ENCODE measurements around the gene RASGRP4.

The RASGRP4 gene

DNA sequence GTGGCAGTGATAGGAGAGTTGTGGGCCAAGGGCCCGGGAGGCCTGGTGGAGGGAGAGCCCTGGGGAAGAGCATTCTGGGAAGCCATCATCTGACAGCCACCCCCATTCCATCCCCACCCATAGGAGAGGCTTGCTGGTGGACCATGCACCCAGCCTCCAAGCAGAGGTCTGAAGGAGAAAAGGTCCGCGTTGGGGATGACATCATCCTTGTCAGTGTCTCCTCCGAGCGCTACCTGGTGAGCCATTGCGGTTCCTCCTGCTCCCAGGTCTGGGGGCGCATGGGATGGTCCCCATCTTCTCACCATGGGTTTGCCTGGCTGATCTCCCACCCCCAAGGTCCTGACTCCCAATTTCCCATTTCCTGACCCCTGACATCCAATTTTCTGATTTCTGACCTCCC, 18.0 kb upstream of the RASGRP4 start:
- H3K4me1 ChIP-seq (ENCODE audit: control insufficient read depth, insufficient read depth, low read length, unreplicated experiment) = no peaks in the 10 kb centered on the region
- no peaks in the 10 kb centered on the region for H3K79me2 ChIP-seq (ENCODE audit: control insufficient read depth, insufficient read depth, low read length, unreplicated experiment)
- no peak overlapping the region for H2AFZ ChIP-seq (ENCODE audit: low read length, unreplicated experiment)
- no peak overlapping the region for H3K4me3 ChIP-seq (ENCODE audit: low read depth, low read length)
- H3K36me3 ChIP-seq (ENCODE audit: insufficient read depth, low read length) = no peaks in the 10 kb centered on the region
- H3K27ac ChIP-seq (ENCODE audit: low read depth, low read length) = no peak overlapping the region
- H3K27me3 ChIP-seq (ENCODE audit: insufficient read depth, low read length) = no peaks in the 10 kb centered on the region

DNA sequence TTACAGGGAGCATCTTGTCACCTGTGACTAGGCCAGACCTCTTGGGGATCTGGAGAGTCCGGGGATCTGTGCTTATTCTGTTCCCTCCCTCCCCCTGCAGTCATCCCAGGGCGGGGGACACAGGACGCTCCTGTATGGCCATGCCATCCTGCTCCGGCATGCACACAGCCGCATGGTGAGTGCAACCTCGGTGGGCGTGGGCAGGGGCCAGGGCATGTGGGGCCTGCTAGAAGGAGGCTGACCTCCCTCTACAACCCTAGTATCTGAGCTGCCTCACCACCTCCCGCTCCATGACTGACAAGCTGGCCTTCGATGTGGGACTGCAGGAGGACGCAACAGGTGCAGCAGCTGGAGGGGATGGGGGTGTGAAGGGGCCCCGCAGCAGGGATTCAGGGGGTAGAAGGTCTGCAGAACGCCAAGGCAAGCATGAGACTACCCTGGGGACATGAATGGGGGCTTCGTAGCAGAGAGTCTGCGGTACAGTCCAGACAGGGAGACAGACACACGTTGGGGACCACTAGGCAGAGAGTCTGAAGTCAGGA, 17.5 kb upstream of the RASGRP4 start:
- Histone ChIP-seq H3K4me3 (ENCODE audit: low read depth, low read length) (no peak overlapping the region), H2AFZ (ENCODE audit: low read length, unreplicated experiment) (no peak overlapping the region), H3K36me3 (ENCODE audit: insufficient read depth, low read length) (no peaks in the 10 kb centered on the region), H3K4me1 (ENCODE audit: control insufficient read depth, insufficient read depth, low read length, unreplicated experiment) (no peaks in the 10 kb centered on the region), H3K27ac (ENCODE audit: low read depth, low read length) (no peak overlapping the region), H3K27me3 (ENCODE audit: insufficient read depth, low read length) (no peaks in the 10 kb centered on the region), H3K79me2 (ENCODE audit: control insufficient read depth, insufficient read depth, low read length, unreplicated experiment) (no peaks in the 10 kb centered on the region)

DNA sequence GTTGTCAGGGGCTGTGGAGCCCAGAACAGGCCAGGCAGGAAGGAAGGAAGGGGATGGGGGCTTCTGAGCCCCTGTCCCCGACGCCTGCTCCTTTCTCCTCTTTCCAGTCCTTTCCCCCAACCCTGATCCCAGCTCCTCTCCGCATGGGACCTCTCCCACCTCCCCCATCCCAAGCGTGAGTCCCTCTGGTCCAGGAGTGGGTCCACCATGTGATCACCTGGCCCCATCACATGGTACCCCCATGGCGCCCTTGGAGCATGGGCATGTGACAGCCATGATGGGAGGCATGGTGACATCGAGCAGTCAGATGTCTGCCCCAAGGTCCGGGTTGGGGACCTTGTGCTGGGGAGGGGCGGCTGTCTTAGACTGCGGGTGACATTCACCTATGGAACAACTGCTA, 16.7 kb upstream of the RASGRP4 start:
- Histone ChIP-seq H3K36me3 (ENCODE audit: insufficient read depth, low read length) (no peaks in the 10 kb centered on the region), H3K4me3 (ENCODE audit: low read depth, low read length) (no peak overlapping the region), H2AFZ (ENCODE audit: low read length, unreplicated experiment) (no peak overlapping the region), H3K79me2 (ENCODE audit: control insufficient read depth, insufficient read depth, low read length, unreplicated experiment) (no peaks in the 10 kb centered on the region), H3K27me3 (ENCODE audit: insufficient read depth, low read length) (no peaks in the 10 kb centered on the region), H3K27ac (ENCODE audit: low read depth, low read length) (no peak overlapping the region), H3K4me1 (ENCODE audit: control insufficient read depth, insufficient read depth, low read length, unreplicated experiment) (no peaks in the 10 kb centered on the region)

DNA sequence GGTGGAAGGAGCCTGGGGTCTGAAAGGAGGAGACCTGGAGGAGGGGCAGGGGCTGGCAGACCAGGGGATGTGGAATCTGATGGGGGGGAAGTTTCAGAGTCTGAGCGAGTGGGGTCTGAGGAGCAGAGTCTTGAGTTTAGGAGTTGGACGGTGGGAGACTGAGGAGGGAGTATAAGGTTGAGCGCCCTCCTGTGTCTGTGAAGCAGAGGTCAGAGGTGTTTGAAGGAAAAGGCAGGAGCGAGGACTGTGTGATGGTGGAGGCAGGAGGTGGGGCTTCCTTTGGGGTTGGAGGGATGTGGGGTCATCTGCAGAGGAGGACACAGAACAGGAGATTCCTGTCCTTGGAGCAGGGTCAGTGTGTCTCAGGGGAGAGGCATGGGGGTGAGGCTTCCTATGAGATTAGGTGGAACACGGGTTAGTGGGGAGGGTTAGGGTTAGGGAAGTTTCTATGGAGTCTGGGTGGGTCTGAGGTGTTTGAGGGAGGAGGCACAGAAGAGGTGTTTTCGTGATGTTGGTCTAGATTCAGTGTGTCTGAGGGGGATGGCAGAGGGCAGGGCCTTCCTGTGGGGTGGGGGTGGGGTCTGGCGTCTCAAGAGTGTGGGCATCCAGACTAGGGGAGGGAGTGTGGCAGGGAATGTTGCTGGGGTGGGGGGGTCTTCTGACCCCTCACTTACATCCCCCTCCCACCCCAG, 15.8 kb upstream of the RASGRP4 start:
- H2AFZ ChIP-seq (ENCODE audit: low read length, unreplicated experiment) = no peak overlapping the region
- H3K27me3 ChIP-seq (ENCODE audit: insufficient read depth, low read length) = no peaks in the 10 kb centered on the region
- H3K27ac ChIP-seq (ENCODE audit: low read depth, low read length) = no peak overlapping the region
- no peaks in the 10 kb centered on the region for H3K79me2 ChIP-seq (ENCODE audit: control insufficient read depth, insufficient read depth, low read length, unreplicated experiment)
- H3K4me3 ChIP-seq (ENCODE audit: low read depth, low read length) = no peak overlapping the region
- H3K4me1 ChIP-seq (ENCODE audit: control insufficient read depth, insufficient read depth, low read length, unreplicated experiment) = no peaks in the 10 kb centered on the region
- H3K36me3 ChIP-seq (ENCODE audit: insufficient read depth, low read length) = no peaks in the 10 kb centered on the region

DNA sequence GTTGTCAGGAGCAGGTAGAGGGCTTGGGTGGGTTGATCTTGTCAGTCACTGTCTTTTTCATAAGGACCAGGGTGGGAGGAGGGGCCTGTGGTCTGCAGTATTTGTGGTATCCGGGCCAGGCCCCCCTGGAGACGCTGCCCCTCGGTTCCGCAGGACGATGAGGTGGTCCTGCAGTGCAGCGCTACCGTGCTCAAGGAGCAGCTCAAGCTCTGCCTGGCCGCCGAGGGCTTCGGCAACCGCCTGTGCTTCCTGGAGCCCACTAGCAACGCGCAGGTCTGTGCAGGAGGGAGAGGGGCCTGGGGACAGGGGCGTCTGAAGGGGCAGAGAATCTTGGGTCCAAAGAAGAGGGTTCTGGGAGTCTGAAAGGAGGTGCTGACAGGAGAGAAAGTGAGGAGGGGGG, 14.6 kb upstream of the RASGRP4 start:
- Histone ChIP-seq H2AFZ (ENCODE audit: low read length, unreplicated experiment) (no peak overlapping the region), H3K27me3 (ENCODE audit: insufficient read depth, low read length) (no peaks in the 10 kb centered on the region), H3K27ac (ENCODE audit: low read depth, low read length) (no peak overlapping the region), H3K79me2 (ENCODE audit: control insufficient read depth, insufficient read depth, low read length, unreplicated experiment) (no peaks in the 10 kb centered on the region), H3K4me3 (ENCODE audit: low read depth, low read length) (no peak overlapping the region), H3K36me3 (ENCODE audit: insufficient read depth, low read length) (no peaks in the 10 kb centered on the region), H3K4me1 (ENCODE audit: control insufficient read depth, insufficient read depth, low read length, unreplicated experiment) (no peaks in the 10 kb centered on the region)

DNA sequence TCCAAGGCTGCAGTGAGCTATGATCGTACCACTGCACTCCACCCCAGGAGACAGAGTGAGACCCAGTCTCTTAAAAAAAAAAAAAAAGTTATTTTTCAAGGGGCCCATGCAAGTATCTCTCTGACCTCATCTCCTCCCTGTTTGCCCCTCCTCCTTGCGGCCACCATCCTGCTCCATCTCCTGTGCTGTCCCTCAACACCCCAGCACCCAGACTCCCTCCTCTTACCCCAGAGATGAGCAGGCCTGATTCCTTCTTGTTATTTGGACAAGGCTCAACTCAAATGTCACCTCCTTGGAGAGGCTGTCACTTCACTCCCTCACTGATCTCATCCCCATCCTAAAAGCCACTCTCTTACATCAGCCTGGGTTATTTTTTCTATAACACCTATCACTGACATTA, 11.9 kb upstream of the RASGRP4 start:
- Histone ChIP-seq H3K36me3 (ENCODE audit: insufficient read depth, low read length) (no peaks in the 10 kb centered on the region), H2AFZ (ENCODE audit: low read length, unreplicated experiment) (no peak overlapping the region), H3K4me1 (ENCODE audit: control insufficient read depth, insufficient read depth, low read length, unreplicated experiment) (no peaks in the 10 kb centered on the region), H3K27ac (ENCODE audit: low read depth, low read length) (no peak overlapping the region), H3K4me3 (ENCODE audit: low read depth, low read length) (no peak overlapping the region), H3K79me2 (ENCODE audit: control insufficient read depth, insufficient read depth, low read length, unreplicated experiment) (no peaks in the 10 kb centered on the region), H3K27me3 (ENCODE audit: insufficient read depth, low read length) (peaks cover 12% of the 10 kb centered on the region)

DNA sequence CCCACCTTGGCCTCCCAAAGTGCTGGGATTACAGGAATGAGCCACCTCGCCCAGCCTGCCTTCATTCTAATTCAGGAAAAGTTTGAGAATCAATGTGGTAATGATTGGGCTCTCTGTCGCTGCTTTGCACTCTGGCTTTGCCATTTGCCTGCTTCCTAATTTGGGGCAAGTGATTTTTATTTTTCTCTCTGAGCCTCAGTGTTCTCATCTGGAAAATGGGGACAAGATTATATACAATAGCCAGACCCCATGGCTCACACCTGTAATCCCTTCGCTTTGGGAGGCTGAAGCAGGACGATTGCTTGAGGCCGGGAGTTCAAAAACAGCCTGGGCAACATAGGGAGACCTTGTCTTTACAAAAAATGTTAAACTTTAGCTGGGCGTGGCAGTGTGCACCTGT, 11.3 kb upstream of the RASGRP4 start:
- Histone ChIP-seq H3K4me1 (ENCODE audit: control insufficient read depth, insufficient read depth, low read length, unreplicated experiment) (no peaks in the 10 kb centered on the region), H3K36me3 (ENCODE audit: insufficient read depth, low read length) (no peaks in the 10 kb centered on the region), H3K27ac (ENCODE audit: low read depth, low read length) (no peak overlapping the region), H3K79me2 (ENCODE audit: control insufficient read depth, insufficient read depth, low read length, unreplicated experiment) (no peaks in the 10 kb centered on the region), H3K4me3 (ENCODE audit: low read depth, low read length) (no peak overlapping the region), H2AFZ (ENCODE audit: low read length, unreplicated experiment) (no peak overlapping the region), H3K27me3 (ENCODE audit: insufficient read depth, low read length) (peaks cover 12% of the 10 kb centered on the region)

DNA sequence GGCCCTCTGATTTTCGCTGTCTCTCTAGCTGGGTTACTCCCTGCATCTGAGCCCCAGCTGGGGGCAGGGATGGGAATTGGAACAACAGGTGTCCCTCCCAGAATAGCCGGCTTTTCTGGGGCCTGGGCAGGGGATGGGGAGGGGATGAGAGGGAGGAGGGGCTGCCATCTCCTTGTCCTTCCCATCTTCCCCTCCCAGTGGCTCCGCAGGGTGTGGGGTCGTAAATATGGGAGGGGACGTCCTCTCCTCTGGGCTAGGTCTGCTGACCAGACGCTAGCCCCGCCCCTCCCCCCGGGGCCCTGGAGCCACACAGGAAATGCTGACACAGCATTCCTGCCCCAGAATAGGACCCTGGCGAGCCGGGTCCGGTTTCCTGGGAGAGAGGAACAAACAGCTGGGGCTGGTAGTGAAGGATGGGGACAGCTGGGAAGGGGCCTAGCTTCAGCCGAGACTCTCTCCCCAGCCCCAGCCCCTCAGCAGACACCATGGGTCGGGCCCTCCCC, 8.6 kb upstream of the RASGRP4 start:
- no peak overlapping the region for H3K4me3 ChIP-seq (ENCODE audit: low read depth, low read length)
- H3K27ac ChIP-seq (ENCODE audit: low read depth, low read length) = no peak overlapping the region

DNA sequence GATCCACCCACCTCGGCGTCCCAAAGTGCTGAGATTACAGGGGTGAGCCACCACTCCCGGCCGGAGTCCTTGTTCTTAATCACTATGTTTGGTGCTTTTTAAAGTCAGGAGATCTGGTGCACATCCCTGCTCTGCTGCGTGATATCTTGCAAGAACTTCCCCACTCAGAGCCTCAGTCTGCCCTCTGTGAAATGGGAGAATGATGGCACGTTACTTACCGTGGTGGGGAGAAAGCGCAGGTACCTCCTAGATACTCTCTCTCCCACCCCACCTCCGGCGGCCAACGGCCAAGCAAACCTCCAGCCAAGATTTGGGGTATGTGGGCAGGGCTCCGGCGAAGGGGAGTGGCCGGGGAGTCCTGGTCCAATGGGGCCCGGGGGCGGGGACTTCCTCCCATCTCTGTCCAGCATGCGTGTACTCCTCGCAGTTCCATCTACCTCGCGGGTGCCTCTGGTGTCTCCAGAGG, 7.3 kb upstream of the RASGRP4 start, which contains the start of gene RYR1:
TSS of gene RYR1 (plus strand) at position 424 of the 466 bp plus-strand sequence. CDS start 139 bp downstream, outside the sequence.
- Histone ChIP-seq H3K4me1 (ENCODE audit: control insufficient read depth, insufficient read depth, low read length, unreplicated experiment) (no peaks in the 10 kb centered on the region), H3K27me3 (ENCODE audit: insufficient read depth, low read length) (peaks cover 21% of the 10 kb centered on the region), H2AFZ (ENCODE audit: low read length, unreplicated experiment) (no peak within 1 kb of the TSS), H3K79me2 (ENCODE audit: control insufficient read depth, insufficient read depth, low read length, unreplicated experiment) (no peaks in the 10 kb centered on the region), H3K4me3 (ENCODE audit: low read depth, low read length) (no peak within 1 kb of the TSS), H3K27ac (ENCODE audit: low read depth, low read length) (no peak within 1 kb of the TSS), H3K36me3 (ENCODE audit: insufficient read depth, low read length) (no peaks in the 10 kb centered on the region)

More for the DNA sequence above, 8.6 kb upstream of the RASGRP4 start:
- peaks cover 18% of the 10 kb centered on the region for H3K27me3 ChIP-seq (ENCODE audit: insufficient read depth, low read length)
- H3K4me1 ChIP-seq (ENCODE audit: control insufficient read depth, insufficient read depth, low read length, unreplicated experiment) = no peaks in the 10 kb centered on the region
- no peaks in the 10 kb centered on the region for H3K36me3 ChIP-seq (ENCODE audit: insufficient read depth, low read length)
- H2AFZ ChIP-seq (ENCODE audit: low read length, unreplicated experiment) = no peak overlapping the region
- no peaks in the 10 kb centered on the region for H3K79me2 ChIP-seq (ENCODE audit: control insufficient read depth, insufficient read depth, low read length, unreplicated experiment)

DNA sequence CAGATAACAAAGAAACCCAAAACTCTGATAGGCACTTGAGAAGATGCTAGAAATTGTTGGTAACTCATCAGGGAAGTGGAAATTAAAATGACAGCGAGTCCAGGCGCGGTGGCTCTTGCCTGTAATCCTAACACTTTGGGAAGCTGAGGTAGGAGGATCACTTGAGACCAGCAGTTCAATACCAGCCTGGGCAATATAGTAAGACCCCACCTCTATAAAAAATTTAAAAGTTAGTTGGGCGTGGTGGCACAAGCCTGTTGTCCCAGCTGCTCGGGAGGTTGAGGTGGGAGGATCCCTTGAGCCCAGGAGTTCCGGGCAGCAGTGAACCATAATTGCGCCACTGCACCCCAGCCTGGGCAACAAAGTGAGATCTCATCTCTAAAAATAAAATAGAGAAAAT, 4.9 kb upstream of the RASGRP4 start:
- no peak overlapping the region for H3K27ac ChIP-seq (ENCODE audit: low read depth, low read length)
- H3K4me1 ChIP-seq (ENCODE audit: control insufficient read depth, insufficient read depth, low read length, unreplicated experiment) = no peaks in the 10 kb centered on the region
- H3K79me2 ChIP-seq (ENCODE audit: control insufficient read depth, insufficient read depth, low read length, unreplicated experiment) = no peaks in the 10 kb centered on the region
- H3K4me3 ChIP-seq (ENCODE audit: low read depth, low read length) = no peak overlapping the region
- H2AFZ ChIP-seq (ENCODE audit: low read length, unreplicated experiment) = no peak overlapping the region
- H3K36me3 ChIP-seq (ENCODE audit: insufficient read depth, low read length) = no peaks in the 10 kb centered on the region
- peaks cover 21% of the 10 kb centered on the region for H3K27me3 ChIP-seq (ENCODE audit: insufficient read depth, low read length)

DNA sequence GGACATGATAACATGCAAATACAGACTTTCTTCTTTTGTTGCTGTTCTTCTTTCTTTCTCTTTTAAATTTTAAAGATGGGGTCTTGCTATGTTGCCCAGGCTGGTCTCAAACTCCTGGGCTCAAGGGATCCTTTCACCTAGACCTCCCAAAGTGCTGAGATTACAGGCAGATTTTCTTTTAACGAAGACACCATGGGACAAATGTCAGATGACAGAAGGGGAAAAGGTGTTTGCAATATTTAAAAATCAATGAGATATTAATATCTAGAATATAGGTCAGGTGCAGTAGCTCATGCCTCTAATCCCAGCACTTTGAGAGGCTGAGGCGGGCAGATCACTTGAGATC, 3.8 kb upstream of the RASGRP4 start:
- no peaks in the 10 kb centered on the region for H3K4me1 ChIP-seq (ENCODE audit: control insufficient read depth, insufficient read depth, low read length, unreplicated experiment)
- no peak overlapping the region for H3K27ac ChIP-seq (ENCODE audit: low read depth, low read length)
- H3K27me3 ChIP-seq (ENCODE audit: insufficient read depth, low read length) = peaks cover 20% of the 10 kb centered on the region
- H3K36me3 ChIP-seq (ENCODE audit: insufficient read depth, low read length) = no peaks in the 10 kb centered on the region
- H3K79me2 ChIP-seq (ENCODE audit: control insufficient read depth, insufficient read depth, low read length, unreplicated experiment) = no peaks in the 10 kb centered on the region
- H2AFZ ChIP-seq (ENCODE audit: low read length, unreplicated experiment) = no peak overlapping the region
- no peak overlapping the region for H3K4me3 ChIP-seq (ENCODE audit: low read depth, low read length)

All from ACC112 (cell line).